ENCODE data around the gene C2orf49.

C2orf49 gene

GRCh38 chr2:105364436-105365139 lies 27.2 kb downstream of the C2orf49 start:
- DNase-seq, result no peak

GRCh38 chr2:105365206-105365605 lies 27.9 kb downstream of the C2orf49 start:
- no peak for DNase-seq

DNA sequence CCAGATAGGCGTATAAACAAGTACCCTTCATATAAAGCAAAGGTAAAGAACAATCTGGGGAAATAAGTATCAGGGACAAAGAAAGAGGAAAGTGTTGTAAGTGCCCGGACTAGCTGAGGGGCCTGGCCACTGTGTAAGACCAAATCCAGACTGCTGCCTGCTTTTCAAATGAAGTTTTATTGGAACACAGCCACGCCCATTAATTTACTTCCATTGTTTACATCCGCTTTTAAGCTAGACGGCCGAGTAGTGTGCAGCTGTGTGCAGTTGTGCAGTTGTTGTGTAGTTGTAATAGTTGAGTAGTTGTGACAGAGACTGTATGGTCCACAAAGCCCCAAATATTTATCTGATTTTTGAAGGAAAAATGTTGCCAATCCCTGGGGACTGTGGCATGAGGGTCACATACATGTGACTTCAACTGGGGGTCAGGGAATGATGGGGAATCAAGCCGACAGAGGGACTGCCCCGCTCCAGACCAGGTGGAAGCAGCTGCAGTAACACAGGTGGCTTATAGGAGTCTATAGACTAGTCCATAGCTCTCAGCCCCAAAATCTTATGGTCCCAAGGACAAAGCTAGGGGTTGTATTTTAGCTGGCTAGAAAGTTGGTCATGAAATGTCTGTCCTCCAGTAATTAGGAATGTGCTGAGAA lies 31.5 kb downstream of the C2orf49 start:
- DNase-seq, result no peak

GRCh38 chr2:105369777-105370690 lies 32.7 kb downstream of the C2orf49 start:
- DNase-seq, result peak; percentile 88

DNA sequence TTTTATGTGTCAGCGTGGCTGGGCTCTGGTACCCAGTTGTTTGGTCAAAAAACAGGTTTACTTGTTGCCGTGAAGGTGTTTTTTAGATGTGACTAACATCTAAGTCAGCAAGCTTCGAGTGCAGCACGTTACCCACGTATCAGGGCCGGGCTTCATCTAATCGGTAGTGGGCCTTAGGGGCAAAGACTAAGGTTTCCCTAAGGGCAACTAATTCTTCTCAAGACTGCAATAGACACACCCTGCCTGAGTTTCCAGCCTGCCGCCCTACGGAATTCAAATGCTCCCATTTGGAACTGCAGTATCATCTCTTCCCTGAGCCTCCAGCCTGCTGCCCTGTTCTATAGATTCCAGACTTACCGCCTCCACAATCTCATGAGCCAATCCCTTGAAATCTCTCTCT lies 33.8 kb downstream of the C2orf49 start:
- no peak for DNase-seq

- DNase-seq, result no peak
These were observed 34.5 kb downstream of the C2orf49 start for GRCh38 chr2:105371810-105372209.

- no peak for DNase-seq
These were observed 36.0 kb downstream of the C2orf49 start for GRCh38 chr2:105373344-105373781.

GRCh38 chr2:105373895-105374401 lies 36.6 kb downstream of the C2orf49 start:
- DNase-seq, result no peak

- no peak for DNase-seq
These were observed 37.7 kb downstream of the C2orf49 start for GRCh38 chr2:105375001-105375561.

DNA sequence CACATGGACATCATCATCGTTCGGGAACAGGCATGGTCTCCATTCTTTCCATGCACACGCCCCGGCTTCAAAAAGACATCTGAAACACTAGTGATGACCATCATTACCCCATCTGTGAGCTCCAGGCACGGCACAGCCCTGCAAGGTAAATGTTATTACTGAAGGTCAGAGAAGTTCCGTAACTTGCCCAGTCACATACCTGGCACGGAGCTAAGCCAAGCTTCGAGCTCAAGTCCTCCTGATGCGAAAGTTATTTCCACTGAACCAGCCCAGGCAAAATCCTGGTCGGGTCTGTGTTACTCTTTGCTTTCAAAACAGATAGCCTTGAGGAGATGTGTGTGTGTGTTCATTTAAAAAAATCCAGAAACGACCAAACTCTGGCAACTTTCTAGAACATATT lies 38.7 kb downstream of the C2orf49 start:
- DNase-seq, result no peak

DNA sequence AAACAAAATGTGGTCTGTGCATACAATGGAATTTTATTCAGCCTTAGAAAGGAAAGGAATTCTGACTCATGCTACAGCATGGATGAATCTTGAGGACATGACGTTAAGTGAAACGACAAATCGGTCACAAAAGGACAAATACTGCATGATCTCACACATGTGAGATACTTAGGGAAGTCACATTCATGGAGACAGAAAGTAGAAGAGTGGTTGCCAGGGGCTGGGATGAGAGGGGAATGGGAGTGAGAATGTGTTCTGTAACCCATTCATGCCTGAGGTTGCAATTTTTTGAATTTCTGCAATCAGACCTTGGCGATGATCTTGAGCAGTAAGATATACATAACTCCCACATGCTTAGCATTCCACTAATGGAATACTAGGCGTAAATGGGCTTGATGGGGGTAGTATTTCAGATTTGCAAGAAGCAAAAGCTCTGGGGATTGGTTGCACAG lies 39.5 kb downstream of the C2orf49 start:
- DNase-seq, result no peak

DNA sequence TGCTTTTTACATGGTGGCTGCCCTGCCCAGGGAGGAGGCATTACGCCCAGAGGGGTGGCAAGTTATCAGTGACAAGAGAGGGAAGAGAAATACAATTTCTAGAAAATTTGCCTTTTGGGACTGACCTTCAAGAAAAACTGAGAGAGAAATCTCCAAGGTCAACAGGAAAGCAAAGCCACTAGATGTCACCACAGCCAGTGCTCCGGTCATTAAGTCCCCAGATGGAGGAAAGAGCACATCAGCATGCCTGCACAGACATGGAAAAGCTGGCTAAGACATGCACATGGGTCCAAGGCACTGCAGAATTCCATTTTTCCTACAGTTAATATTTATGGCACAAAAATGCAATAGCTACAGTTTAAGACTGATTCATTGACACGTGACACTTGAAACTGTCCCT lies 40.5 kb downstream of the C2orf49 start:
- no peak for DNase-seq

- no peak for DNase-seq
These were observed 41.0 kb downstream of the C2orf49 start for GRCh38 chr2:105378276-105378840.

GRCh38 chr2:105378921-105379383 lies 41.6 kb downstream of the C2orf49 start:
- no peak for DNase-seq

- no peak for DNase-seq
These were observed 42.4 kb downstream of the C2orf49 start for GRCh38 chr2:105379741-105380186.

GRCh38 chr2:105380432-105381100 lies 43.2 kb downstream of the C2orf49 start:
- no peak for DNase-seq

- no peak for DNase-seq
These were observed 43.8 kb downstream of the C2orf49 start for GRCh38 chr2:105381101-105381668.

DNA sequence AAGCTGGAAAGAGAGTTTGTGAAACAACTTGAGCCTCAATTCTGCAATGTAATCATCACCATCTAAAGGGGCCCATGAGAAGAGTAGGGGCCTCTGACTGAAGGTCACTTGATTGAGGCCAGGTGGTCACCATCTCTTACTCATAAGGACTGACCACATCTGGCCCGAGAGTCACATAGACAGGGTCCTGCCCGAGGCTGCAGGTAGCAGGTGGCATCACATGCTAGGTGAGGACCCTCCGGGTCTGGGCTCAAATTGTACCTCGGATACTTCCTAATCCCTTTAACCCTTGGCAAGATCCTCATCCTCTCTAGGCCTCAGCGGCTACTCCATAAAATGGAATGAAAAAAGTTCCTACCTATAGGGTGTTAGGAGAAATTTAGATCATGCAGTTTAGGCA lies 44.8 kb downstream of the C2orf49 start:
- DNase-seq, result no peak

DNA sequence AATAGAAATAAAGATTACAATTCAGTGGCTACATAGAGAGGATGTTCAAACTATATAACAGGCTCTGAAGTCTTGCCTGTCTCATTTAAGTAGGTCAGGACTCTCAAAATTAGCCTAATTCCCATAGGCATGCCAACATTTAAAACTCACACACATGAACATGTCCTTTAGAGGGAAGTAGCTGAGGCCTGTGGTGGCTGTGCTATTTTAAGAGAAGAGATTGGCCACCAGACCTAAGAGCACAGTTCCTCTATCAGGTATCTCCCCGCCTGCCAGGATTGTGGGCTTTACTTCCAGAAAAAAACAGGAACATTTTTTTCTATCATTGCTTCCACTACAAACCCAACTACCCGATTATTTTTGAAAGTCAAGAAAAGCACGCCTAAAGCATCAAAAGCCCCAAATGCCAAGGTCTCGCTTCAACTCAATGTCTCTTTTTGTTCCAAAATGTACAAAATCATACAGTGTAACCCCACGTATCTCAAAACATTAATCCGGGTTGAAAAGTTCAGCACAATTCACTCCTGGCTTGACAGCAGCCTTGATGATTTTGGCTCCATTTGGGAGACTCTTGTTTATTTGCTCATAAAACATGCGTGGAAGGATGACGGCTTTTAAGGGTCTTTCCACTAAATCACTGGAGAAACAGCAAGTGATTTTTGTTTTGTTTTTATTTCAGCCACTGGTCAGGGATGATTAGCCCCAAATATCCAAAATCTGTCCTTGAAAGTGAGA lies 46.3 kb downstream of the C2orf49 start:
- no peak for DNase-seq

GRCh38 chr2:105384216-105384615 lies 46.9 kb downstream of the C2orf49 start:
- no peak for DNase-seq

- DNase-seq, result no peak
These were observed 47.5 kb downstream of the C2orf49 start for GRCh38 chr2:105384861-105385260.

All from activated CD8-positive, alpha-beta memory T cell treated with anti-CD3 and anti-CD28 coated beads, Interleukin-2, amount 50 U/mL, for 4 hours (primary cell).